Stimulated activated CD8-positive, alpha-beta memory T cell treated with anti-CD3 and anti-CD28 coated beads, Interleukin-15, amount 100 ng/mL, for 24 hours (primary cell): ENCODE results near the gene MBP.

Experiments
- DNase-seq: peaks from one replicate; pipeline ENCODE4 v3.0.0-alpha.2; 2020; ENCODE audit warnings: low read depth

Gene MBP

GRCh38 chr18:77047803-77048419, 84.7 kb downstream of the MBP start:
- no peak for DNase-seq

- no peak for DNase-seq
Measured at GRCh38 chr18:77046994-77047393, 85.6 kb downstream of the MBP start.

GRCh38 chr18:77046409-77046808, 86.2 kb downstream of the MBP start:
- DNase-seq, result no peak

GRCh38 chr18:77045677-77046076, 86.9 kb downstream of the MBP start:
- DNase-seq, result no peak

- DNase-seq, result no peak
Measured at GRCh38 chr18:77044866-77045664, 87.5 kb downstream of the MBP start.

- no peak for DNase-seq
Measured at GRCh38 chr18:77043541-77044280, 88.9 kb downstream of the MBP start.

- DNase-seq, result no peak
Measured at GRCh38 chr18:77042583-77042982, 90.0 kb downstream of the MBP start.

GRCh38 chr18:77039196-77040130, 93.1 kb downstream of the MBP start:
- DNase-seq, result no peak

- DNase-seq, result no peak
Measured at GRCh38 chr18:77038182-77038858, 94.3 kb downstream of the MBP start.

GRCh38 chr18:77037567-77037966, 95.0 kb downstream of the MBP start:
- DNase-seq, result no peak

GRCh38 chr18:77035380-77036187, 97.0 kb downstream of the MBP start:
- no peak for DNase-seq

- no peak for DNase-seq
Measured at GRCh38 chr18:77033575-77033974, 99.0 kb downstream of the MBP start.

GRCh38 chr18:77032181-77032701, 100.3 kb downstream of the MBP start:
- DNase-seq, result no peak

GRCh38 chr18:77031662-77032061, 100.9 kb downstream of the MBP start:
- DNase-seq, result no peak

- DNase-seq, result no peak
Measured at GRCh38 chr18:77030201-77030600, 102.4 kb downstream of the MBP start.

- DNase-seq, result no peak
Measured at GRCh38 chr18:77025831-77026363, 106.7 kb downstream of the MBP start.

- no peak for DNase-seq
Measured at GRCh38 chr18:77025123-77025522, 107.5 kb downstream of the MBP start.

- no peak for DNase-seq
Measured at GRCh38 chr18:77024476-77024875, 108.1 kb downstream of the MBP start.

GRCh38 chr18:77023102-77023782, 109.3 kb downstream of the MBP start:
- DNase-seq, result no peak
